GM12878 (cell line): ENCODE measurements around the gene CHCHD1. TPM values are rescaled to one million over a fixed set of nuclear protein-coding genes. Genes with fewer than 3 reads are reported as not detected.

Experiments
- ATAC-seq: fragments of 200-7000 bp; cut with Tn5 transposase; 3 replicates; pipeline ENCODE4 v1.9.1; 2020; ENCODE audit warnings: mild to moderate bottlenecking, moderate library complexity
- BruUV-seq: library from RNA; stranded (reverse); fragments of 400-500 nt; replicated peaks from 2 replicates; lab custom pipeline; 2021; lab: Mats Ljungman, UMichigan
- CTCF ChIA-PET: fragments of 300-600 bp; sonication (Branson Sonifier 250); formaldehyde crosslinking; extraction: SDS; loops from one replicate; lab custom pipeline; 2021; ENCODE audit warnings: inconsistent platforms; lab: Yijun Ruan, JAX
- POLR2A ChIA-PET: fragments of 350-600 bp; formaldehyde crosslinking; extraction: SDS; loops from one replicate; lab custom pipeline; 2021; ENCODE audit warnings: inconsistent platforms; lab: Charles Lee
- RAD21 ChIA-PET: fragments of 300-600 bp; sonication (Branson Sonifier 250); formaldehyde crosslinking; loops from one replicate; lab custom pipeline; 2023; ENCODE audit warnings: antibody characterized with exemption; ENCODE audit not compliant: unreplicated experiment; lab: Charles Lee
- SMC1A ChIA-PET: fragments of 300-600 bp; sonication (Branson Sonifier 250); formaldehyde crosslinking; loops from one replicate; lab custom pipeline; 2023; ENCODE audit not compliant: unreplicated experiment, uncharacterized antibody; lab: Charles Lee
- DNase-seq: peaks from one replicate; pipeline ENCODE4 v3.0.0-alpha.2; 2011; ENCODE audit warnings: low read depth, low spot score
- FAIRE-seq: peaks from 3 replicates; lab custom pipeline; 2011; peaks lifted over from hg19 to GRCh38; lab: Jason Lieb, UNC
- H2AFZ ChIP-seq: 2 replicates; pipeline ENCODE4 v1.6.0; 2011; ENCODE audit warnings: low read depth, low read length, control low read depth; ENCODE audit not compliant: control insufficient read depth
- H3K27ac ChIP-seq: 2 replicates; pipeline ENCODE4 v1.5.1; 2011; ENCODE audit warnings: control low read depth; ENCODE audit not compliant: control insufficient read depth, insufficient read depth
- H3K27me3 ChIP-seq, 2 experiments: replicated peaks in 1 of 2; 2 replicates each; pipeline versions ENCODE4 v1.6.0 to v1.6.1; 2011; ENCODE audit warnings: low read length in 1 of 2; ENCODE audit not compliant: control insufficient read depth in 2 of 2, insufficient read depth in 2 of 2
- H3K36me3 ChIP-seq, 2 experiments: 2 replicates each; pipeline ENCODE4 v1.5.1; 2011; ENCODE audit warnings: low read length in 1 of 2; ENCODE audit not compliant: control insufficient read depth in 2 of 2, insufficient read depth in 2 of 2
- H3K4me1 ChIP-seq: 2 replicates; pipeline ENCODE4 v1.6.1; 2011; ENCODE audit warnings: mild to moderate bottlenecking, low read length, moderate library complexity, mixed read lengths; ENCODE audit not compliant: control insufficient read depth, insufficient read depth
- H3K4me2 ChIP-seq: 2 replicates; pipeline ENCODE4 v1.6.0; 2011; ENCODE audit warnings: control low read depth; ENCODE audit not compliant: control insufficient read depth, insufficient read depth
- H3K4me3 ChIP-seq: fragments of 200-600 bp; sonication (generic); 2 replicates; pipeline ENCODE4 v1.5.1; 2016
- H3K79me2 ChIP-seq: 2 replicates; pipeline ENCODE4 v1.6.0; 2011; ENCODE audit warnings: low read length; ENCODE audit not compliant: control insufficient read depth, insufficient read depth
- H3K9ac ChIP-seq: 2 replicates; pipeline ENCODE4 v1.8.0; 2011; ENCODE audit warnings: low read length, control low read depth, mixed read lengths; ENCODE audit not compliant: control insufficient read depth, insufficient read depth
- H3K9me3 ChIP-seq: replicated peaks from 3 replicates; pipeline ENCODE4 v1.5.1; 2011; ENCODE audit warnings: mild to moderate bottlenecking, low read length; ENCODE audit not compliant: control insufficient read depth, insufficient read depth
- H4K20me1 ChIP-seq: 2 replicates; pipeline ENCODE4 v1.6.0; 2011; ENCODE audit not compliant: control insufficient read depth, insufficient read depth
- BMI1 ChIP-seq: fragments of 450-650 bp; IDR thresholded peaks from 2 replicates; pipeline ENCODE4 v1.6.1; 2016; ENCODE audit warnings: mild to moderate bottlenecking, moderate library complexity, borderline replicate concordance
- MXI1 ChIP-seq: fragments of 150-350 bp; IDR thresholded peaks from 2 replicates; pipeline ENCODE4 v1.6.1; 2011; ENCODE audit warnings: low read depth, mild to moderate bottlenecking, inconsistent platforms, low read length, improper control_type of control experiment
- NRF1 ChIP-seq: conservative IDR thresholded peaks from 2 replicates; pipeline ENCODE4 v1.6.1; 2011; ENCODE audit warnings: mild to moderate bottlenecking, low read depth, low read length, improper control_type of control experiment
- WRNIP1 ChIP-seq: IDR thresholded peaks from 2 replicates; pipeline ENCODE4 v1.6.1; 2011; ENCODE audit warnings: low read depth, low read length, improper control_type of control experiment, borderline replicate concordance
- ZNF217 ChIP-seq: fragments of 450-650 bp; IDR thresholded peaks from 2 replicates; pipeline ENCODE4 v1.6.1; 2017; ENCODE audit warnings: antibody characterized with exemption, mild to moderate bottlenecking
- ZSCAN29 ChIP-seq: fragments of 450-650 bp; IDR thresholded peaks from 2 replicates; pipeline ENCODE4 v1.6.1; 2017; ENCODE audit warnings: mild to moderate bottlenecking, moderate library complexity
- WGBS: methylation state at CpG from one replicate; pipeline ENCODE4 v1.1.6; 2016; ENCODE audit warnings: low lambda C conversion rate; ENCODE audit not compliant: insufficient replicate concordance, insufficient coverage; ENCODE audit errors: missing lambda C conversion rate; 5-methylcytosine and 5-hydroxymethylcytosine counted together
- in situ Hi-C: fragments of 300-500 bp; cut with MboI; formaldehyde crosslinking; loops from 9 replicates; pipeline ENCODE4 v1.14.3; 2018; ENCODE audit warnings: mixed read lengths
- intact Hi-C: fragments of 100-400 bp; cut with micrococcal nuclease; formaldehyde crosslinking; loops from one replicate; pipeline ENCODE4 v1.14.2; 2022; ENCODE audit not compliant: unreplicated experiment
- polyA plus RNA-seq, 11 experiments: library from polyadenylated mRNA; depleted of rRNA in 4 of 11; unstranded in 6 of 11; stranded (reverse) in 5 of 11; fragments of >200 nt; fragmentation: Nextera tagmentation in 4 of 11; fragmentation: Illumina TruSeq in 1 of 11; extraction: Ambion mirVana in 4 of 11; extraction: Trizol in 1 of 11; gene quantifications; 1 replicate in 1 of 11; 2 replicates in 10 of 11; pipeline versions ENCODE4 v1.2.1 to v1.2.3, GENCODE V29; 2011 to 2016; ENCODE audit warnings: inconsistent platforms in 2 of 11, missing spikeins in 2 of 11, low read depth in 1 of 11
- total RNA-seq, 4 experiments: library from RNA; depleted of rRNA in 3 of 4; stranded (reverse); fragments of >200 nt in 3 of 4; fragmentation: Illumina TruSeq in 1 of 4; extraction: Trizol in 1 of 4; gene quantifications; 2 replicates each; pipeline versions ENCODE4 v1.2.1 to v1.2.3, GENCODE V29; 2013 to 2021
- TF ChIP-seq, protein P1 (sequence below): IDR thresholded peaks from 2 replicates; pipeline ENCODE4 v1.6.1; 2012; ENCODE audit warnings: low read depth, low read length, improper control_type of control experiment
- TF ChIP-seq, protein P2 (sequence below): fragments of 450-650 bp; IDR thresholded peaks from 2 replicates; pipeline ENCODE4 v1.6.1; 2016; ENCODE audit warnings: mild to moderate bottlenecking

Gene CHCHD1
- total and polyA plus RNA-seq, 10 of the 15 experiments (the other 5 are each of a cell fraction or from before 2014, with no cell fraction given): 35.0 to 132 (median 70.0) TPM

DNA sequence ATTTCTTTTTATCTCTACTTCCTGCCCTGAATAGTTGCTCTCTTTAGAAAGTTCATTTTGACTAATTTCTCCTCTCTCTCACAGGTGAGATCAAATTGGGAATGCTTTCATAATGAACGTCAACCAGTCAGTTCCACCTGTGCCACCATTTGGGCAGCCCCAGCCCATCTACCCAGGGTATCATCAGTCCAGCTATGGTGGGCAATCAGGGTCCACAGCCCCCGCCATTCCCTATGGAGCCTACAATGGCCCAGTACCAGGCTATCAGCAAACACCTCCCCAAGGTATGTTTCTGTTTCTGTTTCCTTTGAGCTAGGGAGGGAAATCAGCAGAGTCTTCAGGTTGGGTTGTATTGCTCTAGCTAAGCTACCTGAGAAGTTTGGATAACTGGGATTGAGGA is 35.1 kb upstream of the CHCHD1 start:
- POLR2A ChIA-PET: interaction anchor here (0.5 to 1.4 kb wide), 8 partner anchors 12 to 115 kb away, joined by 3 to 9 read pairs (median 4); a partner anchor contains a TSS
- DNase-seq (no peak), ATAC-seq (peak; percentile 7; the same call in 1 of the 3 replicates), FAIRE-seq (no peak)
- 0 out of 2 replicates have a peak overlapping the region, but pooled peaks have one; percentile 8 for H3K27ac ChIP-seq
- H3K4me3 ChIP-seq: peak overlapping the region; percentile 27; the same call in 1 of the 2 replicates
- no peaks in the 10 kb centered on the region for H3K9me3 ChIP-seq
- in situ Hi-C loops: no loop called here
- H3K9ac ChIP-seq: peak overlapping the region; percentile 18; the same call in 1 of the 2 replicates
- 56% methylated on average over 2 of the region's 2 CpGs for WGBS
- peaks cover 68% of the 10 kb centered on the region for H3K79me2 ChIP-seq
- TF ChIP-seq NRF1 (no peak), ZSCAN29 (no peak), MXI1 (no peak), ZNF217 (no peak), BMI1 (no peak), WRNIP1 (no peak)
- TF ChIP-seq, protein P1, sequence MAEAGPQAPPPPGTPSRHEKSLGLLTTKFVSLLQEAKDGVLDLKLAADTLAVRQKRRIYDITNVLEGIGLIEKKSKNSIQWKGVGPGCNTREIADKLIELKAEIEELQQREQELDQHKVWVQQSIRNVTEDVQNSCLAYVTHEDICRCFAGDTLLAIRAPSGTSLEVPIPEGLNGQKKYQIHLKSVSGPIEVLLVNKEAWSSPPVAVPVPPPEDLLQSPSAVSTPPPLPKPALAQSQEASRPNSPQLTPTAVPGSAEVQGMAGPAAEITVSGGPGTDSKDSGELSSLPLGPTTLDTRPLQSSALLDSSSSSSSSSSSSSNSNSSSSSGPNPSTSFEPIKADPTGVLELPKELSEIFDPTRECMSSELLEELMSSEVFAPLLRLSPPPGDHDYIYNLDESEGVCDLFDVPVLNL: no peak
- TF ChIP-seq, protein P2, sequence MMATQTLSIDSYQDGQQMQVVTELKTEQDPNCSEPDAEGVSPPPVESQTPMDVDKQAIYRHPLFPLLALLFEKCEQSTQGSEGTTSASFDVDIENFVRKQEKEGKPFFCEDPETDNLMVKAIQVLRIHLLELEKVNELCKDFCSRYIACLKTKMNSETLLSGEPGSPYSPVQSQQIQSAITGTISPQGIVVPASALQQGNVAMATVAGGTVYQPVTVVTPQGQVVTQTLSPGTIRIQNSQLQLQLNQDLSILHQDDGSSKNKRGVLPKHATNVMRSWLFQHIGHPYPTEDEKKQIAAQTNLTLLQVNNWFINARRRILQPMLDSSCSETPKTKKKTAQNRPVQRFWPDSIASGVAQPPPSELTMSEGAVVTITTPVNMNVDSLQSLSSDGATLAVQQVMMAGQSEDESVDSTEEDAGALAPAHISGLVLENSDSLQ: no peak
- BruUV-seq: TSS peak; percentile 23
- peaks cover 7 to 20% of the 10 kb centered on the region in 2 experiments for H3K36me3 ChIP-seq
- peak overlapping the region; percentile 80 for H3K4me2 ChIP-seq
- no peaks in the 10 kb centered on the region for H3K27me3 ChIP-seq
- SMC1A ChIA-PET: interaction anchor here (0.7 to 4.1 kb wide), 6 partner anchors 12 to 96 kb away, joined by 3 to 24 read pairs (median 4); partner anchors contain the start of gene CHCHD1
- H4K20me1 ChIP-seq: peaks cover 5% of the 10 kb centered on the region; the same call in 1 of the 2 replicates
- CTCF ChIA-PET: interaction anchor here (0.7 to 1.0 kb wide), 3 partner anchors 9 to 97 kb away, joined by 3 read pairs; no protein-coding TSS in a partner anchor
- intact Hi-C loops: no loop called here
- H3K4me1 ChIP-seq: peaks cover 11% of the 10 kb centered on the region
- no peak overlapping the region for H2AFZ ChIP-seq
- RAD21 ChIA-PET: interaction anchor here (1.0 to 5.3 kb wide), 3 partner anchors 12 to 35 kb away, joined by 4 to 52 read pairs (median 11); partner anchors contain the start of gene CHCHD1
